ENCODE measurements around the gene IGIP. TPM values are rescaled to one million over a fixed set of nuclear protein-coding genes. Genes with fewer than 3 reads are reported as not detected.

Gene IGIP
- total RNA-seq, 1 experiment from 2014 or later = 2.5 TPM

DNA sequence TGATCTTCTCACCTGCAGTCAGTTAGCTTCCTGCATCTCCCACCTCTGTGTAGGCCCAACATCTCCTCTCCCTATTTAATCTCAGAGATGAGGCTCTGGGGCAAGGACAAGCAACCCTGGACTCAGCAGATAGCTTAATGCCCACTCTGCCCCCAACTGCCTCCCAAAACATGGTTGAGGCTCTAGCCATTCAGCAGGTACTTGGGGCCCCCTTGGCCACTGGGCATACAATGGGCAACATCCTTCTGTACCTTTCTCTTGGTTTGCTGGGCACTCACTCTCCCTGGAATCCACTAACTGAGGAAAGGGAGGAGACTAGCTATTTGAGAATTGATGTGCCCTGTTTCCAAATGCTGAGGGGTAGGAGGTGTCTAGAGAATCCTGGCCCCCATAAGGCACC, 9.4 kb downstream of the IGIP start:
- no peak for DNase-seq (ENCODE audit: low spot score)
- CTCF ChIA-PET = no interaction called here

DNA sequence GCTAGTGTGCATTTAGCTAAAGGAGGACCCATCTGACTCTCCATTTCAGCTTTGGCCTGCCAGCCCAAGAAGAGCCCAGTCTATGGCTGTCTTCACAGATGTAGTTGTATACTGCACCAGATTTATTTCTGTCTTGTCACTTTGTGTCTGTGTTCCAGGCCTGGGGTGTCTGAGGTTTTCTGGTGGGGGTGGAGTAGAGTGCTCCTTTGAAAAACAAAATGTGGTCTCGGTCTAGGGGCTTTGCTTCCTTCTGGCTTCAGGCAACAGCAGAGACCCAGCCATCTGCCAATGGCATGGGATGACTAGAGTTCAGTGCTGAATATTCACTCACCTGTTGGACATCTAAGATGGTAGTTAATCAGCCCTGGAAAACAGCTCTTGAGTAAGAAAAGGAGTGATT, 10.9 kb downstream of the IGIP start:
- no peak overlapping the region for H3K4me3 ChIP-seq (ENCODE audit: low read depth, low read length, poor library complexity, severe bottlenecking)
- no peaks in the 10 kb centered on the region for H3K4me1 ChIP-seq (ENCODE audit: insufficient read depth, low read length, poor library complexity, severe bottlenecking)
- H3K9me3 ChIP-seq (ENCODE audit: low read depth, low read length, poor library complexity, severe bottlenecking) = no peaks in the 10 kb centered on the region
- TF ChIP-seq EZH2 (IDR thresholded peaks at IDR 0.05; ENCODE audit: borderline replicate concordance, low read depth, low read length, poor library complexity, severe bottlenecking) = no peak
- TF ChIP-seq, protein P1, sequence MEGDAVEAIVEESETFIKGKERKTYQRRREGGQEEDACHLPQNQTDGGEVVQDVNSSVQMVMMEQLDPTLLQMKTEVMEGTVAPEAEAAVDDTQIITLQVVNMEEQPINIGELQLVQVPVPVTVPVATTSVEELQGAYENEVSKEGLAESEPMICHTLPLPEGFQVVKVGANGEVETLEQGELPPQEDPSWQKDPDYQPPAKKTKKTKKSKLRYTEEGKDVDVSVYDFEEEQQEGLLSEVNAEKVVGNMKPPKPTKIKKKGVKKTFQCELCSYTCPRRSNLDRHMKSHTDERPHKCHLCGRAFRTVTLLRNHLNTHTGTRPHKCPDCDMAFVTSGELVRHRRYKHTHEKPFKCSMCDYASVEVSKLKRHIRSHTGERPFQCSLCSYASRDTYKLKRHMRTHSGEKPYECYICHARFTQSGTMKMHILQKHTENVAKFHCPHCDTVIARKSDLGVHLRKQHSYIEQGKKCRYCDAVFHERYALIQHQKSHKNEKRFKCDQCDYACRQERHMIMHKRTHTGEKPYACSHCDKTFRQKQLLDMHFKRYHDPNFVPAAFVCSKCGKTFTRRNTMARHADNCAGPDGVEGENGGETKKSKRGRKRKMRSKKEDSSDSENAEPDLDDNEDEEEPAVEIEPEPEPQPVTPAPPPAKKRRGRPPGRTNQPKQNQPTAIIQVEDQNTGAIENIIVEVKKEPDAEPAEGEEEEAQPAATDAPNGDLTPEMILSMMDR (conservative IDR thresholded peaks at IDR 0.05; ENCODE audit: low read depth, low read length) = no peak
- no peak for DNase-seq (ENCODE audit: low spot score)
- no TSS peak for BruUV-seq (replicated peaks)
- CTCF ChIA-PET = interaction anchor here (1.0 kb wide), 1 partner anchor 64 kb away, joined by 3 read pairs; no protein-coding TSS in a partner anchor
- H3K27me3 ChIP-seq (replicated peaks; ENCODE audit: insufficient read depth, low read depth, low read length, poor library complexity) = no peaks in the 10 kb centered on the region
- intact Hi-C loops (cut with micrococcal nuclease; ENCODE audit: unreplicated experiment) = no loop called here
- no peak overlapping the region for H3K27ac ChIP-seq (ENCODE audit: low read depth, low read length, poor library complexity, severe bottlenecking)
- POLR2A ChIA-PET (ENCODE audit: low non-redundant PET) = no interaction called here
- no peaks in the 10 kb centered on the region for H3K36me3 ChIP-seq (ENCODE audit: insufficient read depth, low read length, poor library complexity, severe bottlenecking)

More for the DNA sequence above, 9.4 kb downstream of the IGIP start:
- Histone ChIP-seq H3K36me3 (ENCODE audit: insufficient read depth, low read length, poor library complexity, severe bottlenecking) (no peaks in the 10 kb centered on the region), H3K9me3 (ENCODE audit: low read depth, low read length, poor library complexity, severe bottlenecking) (no peaks in the 10 kb centered on the region), H3K27ac (ENCODE audit: low read depth, low read length, poor library complexity, severe bottlenecking) (no peak overlapping the region), H3K27me3 (replicated peaks; ENCODE audit: insufficient read depth, low read depth, low read length, poor library complexity) (no peaks in the 10 kb centered on the region), H3K4me1 (ENCODE audit: insufficient read depth, low read length, poor library complexity, severe bottlenecking) (no peaks in the 10 kb centered on the region), H3K4me3 (ENCODE audit: low read depth, low read length, poor library complexity, severe bottlenecking) (no peak overlapping the region)
- intact Hi-C loops (cut with micrococcal nuclease; ENCODE audit: unreplicated experiment) = no loop called here
- POLR2A ChIA-PET (ENCODE audit: low non-redundant PET) = no interaction called here
- no TSS peak for BruUV-seq (replicated peaks)
- no peak for TF ChIP-seq EZH2 (IDR thresholded peaks at IDR 0.05; ENCODE audit: borderline replicate concordance, low read depth, low read length, poor library complexity, severe bottlenecking)

DNA sequence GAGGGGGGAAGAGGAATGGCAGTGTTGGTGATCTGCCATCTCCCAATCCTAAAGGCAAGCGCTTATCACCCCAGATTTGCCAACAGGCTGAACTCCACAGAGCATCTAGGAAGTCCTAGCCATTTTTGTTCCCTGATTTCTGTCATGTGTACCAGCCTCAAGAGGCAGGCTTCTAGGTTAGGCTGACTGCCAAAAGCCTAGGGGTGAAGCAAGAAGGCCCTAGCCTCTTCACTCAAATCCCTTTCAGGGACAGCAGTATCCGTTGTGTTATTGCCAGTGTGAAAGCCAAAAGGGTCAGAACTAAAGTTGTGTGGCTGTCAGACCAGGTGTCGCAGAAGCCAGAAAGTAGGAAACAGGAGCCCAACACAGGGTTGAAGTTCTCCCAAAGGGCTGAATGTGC, 14.7 kb downstream of the IGIP start:
- Histone ChIP-seq H3K4me3 (ENCODE audit: low read depth, low read length, poor library complexity, severe bottlenecking) (no peak overlapping the region), H3K4me1 (ENCODE audit: insufficient read depth, low read length, poor library complexity, severe bottlenecking) (no peaks in the 10 kb centered on the region), H3K27me3 (replicated peaks; ENCODE audit: insufficient read depth, low read depth, low read length, poor library complexity) (no peaks in the 10 kb centered on the region), H3K9me3 (ENCODE audit: low read depth, low read length, poor library complexity, severe bottlenecking) (no peaks in the 10 kb centered on the region), H3K27ac (ENCODE audit: low read depth, low read length, poor library complexity, severe bottlenecking) (no peak overlapping the region), H3K36me3 (ENCODE audit: insufficient read depth, low read length, poor library complexity, severe bottlenecking) (no peaks in the 10 kb centered on the region)
- no peak for DNase-seq (ENCODE audit: low spot score)
- BruUV-seq (replicated peaks) = no TSS peak
- intact Hi-C loops (cut with micrococcal nuclease; ENCODE audit: unreplicated experiment) = no loop called here
- POLR2A ChIA-PET (ENCODE audit: low non-redundant PET) = no interaction called here
- CTCF ChIA-PET = no interaction called here
- TF ChIP-seq EZH2 (IDR thresholded peaks at IDR 0.05; ENCODE audit: borderline replicate concordance, low read depth, low read length, poor library complexity, severe bottlenecking) = no peak
- TF ChIP-seq, protein P1 (conservative IDR thresholded peaks at IDR 0.05; ENCODE audit: low read depth, low read length) = no peak

DNA sequence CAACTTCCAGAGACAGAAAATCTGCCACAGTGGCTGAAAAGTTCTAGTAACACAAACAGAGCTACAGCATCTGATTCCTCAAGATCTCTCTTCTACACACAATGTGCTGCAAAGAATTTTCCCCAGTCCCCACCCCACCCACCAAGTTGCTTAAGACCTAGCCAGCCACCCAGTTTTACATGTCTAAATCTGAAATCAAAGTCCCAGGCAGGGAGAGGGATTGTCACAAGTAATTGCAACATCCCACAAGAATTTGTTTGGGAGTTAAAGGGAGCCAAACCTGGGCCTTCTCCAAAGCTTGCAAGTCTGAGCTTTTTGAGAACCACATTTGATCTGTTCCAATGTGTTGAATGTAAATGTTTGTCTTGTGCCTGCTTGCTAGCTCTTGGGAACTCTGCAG, 15.5 kb downstream of the IGIP start:
- intact Hi-C loops (cut with micrococcal nuclease; ENCODE audit: unreplicated experiment) = no loop called here
- Histone ChIP-seq H3K36me3 (ENCODE audit: insufficient read depth, low read length, poor library complexity, severe bottlenecking) (no peaks in the 10 kb centered on the region), H3K4me3 (ENCODE audit: low read depth, low read length, poor library complexity, severe bottlenecking) (no peak overlapping the region), H3K27me3 (replicated peaks; ENCODE audit: insufficient read depth, low read depth, low read length, poor library complexity) (no peaks in the 10 kb centered on the region), H3K4me1 (ENCODE audit: insufficient read depth, low read length, poor library complexity, severe bottlenecking) (no peaks in the 10 kb centered on the region), H3K27ac (ENCODE audit: low read depth, low read length, poor library complexity, severe bottlenecking) (no peak overlapping the region), H3K9me3 (ENCODE audit: low read depth, low read length, poor library complexity, severe bottlenecking) (no peaks in the 10 kb centered on the region)
- DNase-seq (ENCODE audit: low spot score) = no peak
- POLR2A ChIA-PET (ENCODE audit: low non-redundant PET) = no interaction called here
- BruUV-seq (replicated peaks) = no TSS peak
- no peak for TF ChIP-seq EZH2 (IDR thresholded peaks at IDR 0.05; ENCODE audit: borderline replicate concordance, low read depth, low read length, poor library complexity, severe bottlenecking)
- TF ChIP-seq, protein P1 (conservative IDR thresholded peaks at IDR 0.05; ENCODE audit: low read depth, low read length) = no peak
- CTCF ChIA-PET = no interaction called here
